HL-60 (cell line): ENCODE data around the gene SLC6A7.

Source experiments
- DNase-seq, 2 experiments: peaks; one replicate each; pipeline ENCODE4 v3.0.0-alpha.2; 2010 to 2020; ENCODE audit warnings: low read depth in 1 of 2, low spot score in 1 of 2
- H3K27ac ChIP-seq: fragments of 250-450 bp; sonication (Bioruptor Pico); replicated peaks from 2 replicates; pipeline ENCODE4 v1.5.1; 2020; ENCODE audit warnings: mild to moderate bottlenecking, moderate library complexity
- H3K27me3 ChIP-seq: fragments of 250-450 bp; sonication (Bioruptor Pico); 2 replicates; pipeline ENCODE4 v1.5.1; 2021; ENCODE audit warnings: mild to moderate bottlenecking, moderate library complexity; ENCODE audit not compliant: insufficient read depth, poor library complexity, severe bottlenecking
- H3K4me3 ChIP-seq: replicated peaks from 2 replicates; pipeline ENCODE4 v1.5.1; 2011; ENCODE audit warnings: mild to moderate bottlenecking, control low read depth, low read length; ENCODE audit not compliant: insufficient read depth
- CTCF ChIP-seq: IDR thresholded peaks from one replicate; pipeline ENCODE4 v1.5.1; 2011; ENCODE audit warnings: low read length, control low read depth, inconsistent platforms; ENCODE audit not compliant: insufficient read depth
- GABPA ChIP-seq: IDR thresholded peaks from 2 replicates; pipeline ENCODE4 v1.6.1; 2012; ENCODE audit warnings: low read depth
- POLR2AphosphoS5 ChIP-seq: IDR thresholded peaks from 2 replicates; pipeline ENCODE4 v1.6.1; 2012; ENCODE audit warnings: low read depth
- REST ChIP-seq: IDR thresholded peaks from 2 replicates; pipeline ENCODE4 v1.6.1; 2012; ENCODE audit warnings: low read depth; ENCODE audit not compliant: insufficient replicate concordance
- SPI1 ChIP-seq: IDR thresholded peaks from 2 replicates; pipeline ENCODE4 v1.6.1; 2012; ENCODE audit warnings: low read depth, mild to moderate bottlenecking, borderline replicate concordance

SLC6A7 gene

GRCh38 chr5:150242251-150242894, 52.5 kb downstream of the SLC6A7 start:
- no peaks in the 10 kb centered on the region for H3K27me3 ChIP-seq
- no peak overlapping the region for H3K4me3 ChIP-seq
- no peak for DNase-seq
- no peak for TF ChIP-seq POLR2AphosphoS5
- no peak for TF ChIP-seq REST
- no peak for TF ChIP-seq CTCF
- no peak for TF ChIP-seq GABPA
- no peak for TF ChIP-seq SPI1
- H3K27ac ChIP-seq: no peak overlapping the region

- Histone ChIP-seq H3K4me3 (no peak overlapping the region), H3K27me3 (no peaks in the 10 kb centered on the region), H3K27ac (no peak overlapping the region)
- DNase-seq: no peak
- no peak for TF ChIP-seq POLR2AphosphoS5
- TF ChIP-seq SPI1: no peak
- no peak for TF ChIP-seq CTCF
- TF ChIP-seq GABPA: no peak
- TF ChIP-seq REST: no peak
Measured at GRCh38 chr5:150243590-150243989, 53.7 kb downstream of the SLC6A7 start.

- DNase-seq: no peak
- no peaks in the 10 kb centered on the region for H3K27me3 ChIP-seq
- H3K27ac ChIP-seq: no peak overlapping the region
- TF ChIP-seq REST (no peak), GABPA (no peak), SPI1 (no peak), CTCF (no peak), POLR2AphosphoS5 (no peak)
- no peak overlapping the region for H3K4me3 ChIP-seq
Measured at GRCh38 chr5:150244209-150244608, 54.3 kb downstream of the SLC6A7 start.
